Activated naive CD4-positive, alpha-beta T cell treated with anti-CD3 and anti-CD28 coated beads for 36 hours (primary cell): Measurements from ENCODE around the gene DCC. TPM values are rescaled to one million over a fixed set of nuclear protein-coding genes. Genes with fewer than 3 reads are reported as not detected.
A peak's percentile ranks its signal among the peaks of the same experiment; 100 is the strongest.

Experiments
- CTCF ChIA-PET: fragments of 350-600 bp; sonication (Branson Sonifier 250); formaldehyde crosslinking; loops from one replicate; lab custom pipeline; 2021; ENCODE audit warnings: antibody characterized with exemption; lab: Charles Lee
- DNase-seq: peaks from one replicate; pipeline ENCODE4 v3.0.0-alpha.2; 2020
- H3K27ac Mint-ChIP-seq: one replicate; pipeline ENCODE4 v1.8.0; 2021; ENCODE audit warnings: mild to moderate bottlenecking, mixed read lengths
- H3K27me3 Mint-ChIP-seq: one replicate; pipeline ENCODE4 v1.8.0; 2021; ENCODE audit warnings: low read depth, mixed read lengths
- H3K36me3 Mint-ChIP-seq: one replicate; pipeline ENCODE4 v1.8.0; 2021; ENCODE audit warnings: low read depth, mixed read lengths
- H3K4me1 Mint-ChIP-seq: one replicate; pipeline ENCODE4 v1.8.0; 2021; ENCODE audit warnings: low read depth, mixed read lengths
- H3K4me3 Mint-ChIP-seq: one replicate; pipeline ENCODE4 v1.8.0; 2021; ENCODE audit warnings: mild to moderate bottlenecking, moderate library complexity, mixed read lengths
- H3K9me3 Mint-ChIP-seq: one replicate; pipeline ENCODE4 v1.8.0; 2021; ENCODE audit warnings: mixed read lengths
- intact Hi-C: fragments of 100-400 bp; cut with micrococcal nuclease; formaldehyde crosslinking; loops from one replicate; pipeline ENCODE4 v1.15.1; 2023
- total RNA-seq, 2 experiments: library from RNA; stranded (reverse); gene quantifications; one replicate each; pipeline ENCODE4 v1.2.3, GENCODE V29; 2021

Gene DCC
- total RNA-seq, 2 experiments from 2014 or later, result not detected

GRCh38 chr18:52700816-52701215, 360.8 kb downstream of the DCC start:
- Mint-ChIP-seq H3K9me3 (peaks cover 4% of the 10 kb centered on the region), H3K36me3 (no peaks in the 10 kb centered on the region), H3K4me3 (no peak overlapping the region), H3K27me3 (no peaks in the 10 kb centered on the region), H3K27ac (no peak overlapping the region), H3K4me1 (no peaks in the 10 kb centered on the region)
- DNase-seq, result no peak
- CTCF ChIA-PET, result no interaction called here
- intact Hi-C loops, result no loop called here

GRCh38 chr18:52701219-52701935, 361.4 kb downstream of the DCC start:
- Mint-ChIP-seq H3K27ac (no peak overlapping the region), H3K9me3 (peaks cover 4% of the 10 kb centered on the region), H3K36me3 (no peaks in the 10 kb centered on the region), H3K4me3 (no peak overlapping the region), H3K4me1 (no peaks in the 10 kb centered on the region), H3K27me3 (no peaks in the 10 kb centered on the region)
- no peak for DNase-seq
- CTCF ChIA-PET, result no interaction called here
- intact Hi-C loops, result no loop called here

- Mint-ChIP-seq H3K4me1 (no peaks in the 10 kb centered on the region), H3K36me3 (no peaks in the 10 kb centered on the region), H3K9me3 (no peaks in the 10 kb centered on the region), H3K27me3 (no peaks in the 10 kb centered on the region), H3K27ac (no peak overlapping the region), H3K4me3 (no peak overlapping the region)
- intact Hi-C loops, result no loop called here
- no peak for DNase-seq
- CTCF ChIA-PET, result no interaction called here
These were observed 375.4 kb downstream of the DCC start for GRCh38 chr18:52715421-52715820.

- Mint-ChIP-seq H3K4me1 (no peaks in the 10 kb centered on the region), H3K4me3 (no peak overlapping the region), H3K27ac (peak overlapping the region; percentile 27), H3K36me3 (no peaks in the 10 kb centered on the region), H3K9me3 (no peaks in the 10 kb centered on the region), H3K27me3 (no peaks in the 10 kb centered on the region)
- CTCF ChIA-PET, result interaction anchor here (0.5 kb wide), 1 partner anchor 45 kb away, joined by 4 read pairs; no protein-coding TSS in a partner anchor
- intact Hi-C loops, result no loop called here
- DNase-seq, result no peak
These were observed 376.0 kb downstream of the DCC start for GRCh38 chr18:52715991-52716390.

- Mint-ChIP-seq H3K9me3 (no peaks in the 10 kb centered on the region), H3K27ac (no peak overlapping the region), H3K27me3 (no peaks in the 10 kb centered on the region), H3K4me1 (no peaks in the 10 kb centered on the region), H3K36me3 (no peaks in the 10 kb centered on the region), H3K4me3 (no peak overlapping the region)
- CTCF ChIA-PET, result no interaction called here
- no peak for DNase-seq
- intact Hi-C loops, result no loop called here
These were observed 377.0 kb downstream of the DCC start for GRCh38 chr18:52716973-52717372.

DNA sequence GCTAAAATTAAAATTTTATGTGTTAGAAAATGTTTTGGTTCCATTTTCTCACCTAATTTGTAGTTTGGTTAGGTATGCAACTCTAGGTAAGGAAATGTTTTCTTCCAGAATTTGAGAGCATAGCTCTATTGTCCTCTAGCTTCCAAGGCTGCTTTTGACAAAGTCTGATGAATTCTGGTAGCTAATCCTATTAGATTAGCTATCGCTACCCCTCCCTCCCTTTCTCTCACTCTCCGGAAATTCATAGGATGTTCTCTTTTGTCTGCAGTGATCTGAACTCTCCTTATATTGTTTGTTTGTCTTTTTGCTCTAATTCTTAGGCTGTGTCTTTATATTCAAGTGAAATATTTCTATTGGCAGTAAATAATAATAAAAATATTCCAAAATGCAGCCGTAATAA, 382.9 kb downstream of the DCC start:
- Mint-ChIP-seq H3K27ac (no peak overlapping the region), H3K4me1 (no peaks in the 10 kb centered on the region), H3K36me3 (no peaks in the 10 kb centered on the region), H3K4me3 (no peak overlapping the region), H3K27me3 (no peaks in the 10 kb centered on the region), H3K9me3 (no peaks in the 10 kb centered on the region)
- no peak for DNase-seq
- CTCF ChIA-PET, result no interaction called here
- intact Hi-C loops, result no loop called here

DNA sequence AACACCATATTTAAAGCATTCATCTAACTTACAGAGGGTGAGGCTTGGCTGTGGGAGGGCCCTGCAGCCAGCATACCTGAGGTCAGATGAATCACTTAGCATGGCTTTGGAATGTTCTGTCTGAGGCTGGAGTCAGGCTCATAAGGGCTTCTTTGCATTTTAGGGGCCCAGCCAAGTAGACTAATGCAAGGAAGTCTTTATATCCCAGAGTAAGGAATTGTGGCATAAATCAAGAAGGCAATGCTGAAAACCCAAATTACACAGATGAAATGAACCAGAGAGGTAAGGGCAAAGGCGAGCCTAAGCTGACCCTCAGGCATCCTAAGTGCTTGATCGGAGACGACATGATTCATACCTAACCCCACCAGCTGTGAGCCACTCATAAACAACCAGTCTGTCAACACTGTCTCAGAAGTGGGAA, 383.6 kb downstream of the DCC start:
- DNase-seq, result no peak
- Mint-ChIP-seq H3K27me3 (no peaks in the 10 kb centered on the region), H3K36me3 (no peaks in the 10 kb centered on the region), H3K27ac (no peak overlapping the region), H3K9me3 (no peaks in the 10 kb centered on the region), H3K4me3 (no peak overlapping the region), H3K4me1 (no peaks in the 10 kb centered on the region)
- CTCF ChIA-PET, result no interaction called here
- intact Hi-C loops, result no loop called here

GRCh38 chr18:52730972-52731619, 391.1 kb downstream of the DCC start:
- Mint-ChIP-seq H3K4me1 (no peaks in the 10 kb centered on the region), H3K27me3 (peaks cover 2% of the 10 kb centered on the region), H3K27ac (no peak overlapping the region), H3K4me3 (no peak overlapping the region), H3K36me3 (no peaks in the 10 kb centered on the region), H3K9me3 (peaks cover 2% of the 10 kb centered on the region)
- CTCF ChIA-PET, result no interaction called here
- intact Hi-C loops, result no loop called here
- DNase-seq, result no peak

GRCh38 chr18:52738946-52739345, 398.9 kb downstream of the DCC start:
- intact Hi-C loops, result no loop called here
- CTCF ChIA-PET, result no interaction called here
- H3K4me1 Mint-ChIP-seq, result no peaks in the 10 kb centered on the region

GRCh38 chr18:52746986-52747385, 407.0 kb downstream of the DCC start:
- H3K4me3 Mint-ChIP-seq, result no peak overlapping the region
- H3K27me3 Mint-ChIP-seq, result no peaks in the 10 kb centered on the region
- CTCF ChIA-PET, result no interaction called here
- intact Hi-C loops, result no loop called here
- H3K4me1 Mint-ChIP-seq, result no peaks in the 10 kb centered on the region
- no peak overlapping the region for H3K27ac Mint-ChIP-seq
- H3K9me3 Mint-ChIP-seq, result peaks cover 1% of the 10 kb centered on the region
- DNase-seq, result no peak
- no peaks in the 10 kb centered on the region for H3K36me3 Mint-ChIP-seq

More at GRCh38 chr18:52738946-52739345, 398.9 kb downstream of the DCC start:
- Mint-ChIP-seq H3K4me3 (no peak overlapping the region), H3K36me3 (no peaks in the 10 kb centered on the region), H3K9me3 (peaks cover 3% of the 10 kb centered on the region), H3K27ac (no peak overlapping the region), H3K27me3 (no peaks in the 10 kb centered on the region)
- DNase-seq, result no peak

DNA sequence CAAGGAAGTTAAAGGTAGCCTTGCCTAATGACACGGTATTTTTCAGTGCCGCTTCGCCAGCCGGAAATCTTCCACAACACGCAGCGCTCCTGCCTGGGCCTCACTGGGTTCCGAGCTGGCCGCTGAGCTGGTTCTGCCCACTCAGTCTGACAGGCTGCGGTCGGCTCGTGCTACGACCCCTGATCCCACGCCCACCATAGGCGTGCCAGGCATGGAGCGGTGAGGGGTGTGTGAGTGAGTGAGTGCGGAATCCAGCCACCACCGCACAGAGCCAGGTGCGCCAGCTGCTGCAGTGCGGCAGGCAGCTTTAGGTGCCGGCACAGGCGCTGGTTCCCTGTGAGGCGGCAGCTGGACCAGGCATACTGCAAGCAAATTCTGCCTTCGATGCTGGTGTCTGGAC, 407.9 kb downstream of the DCC start:
- H3K27ac Mint-ChIP-seq, result no peak overlapping the region
- CTCF ChIA-PET, result no interaction called here
- no peaks in the 10 kb centered on the region for H3K36me3 Mint-ChIP-seq
- no peaks in the 10 kb centered on the region for H3K4me1 Mint-ChIP-seq
- H3K9me3 Mint-ChIP-seq, result peaks cover 3% of the 10 kb centered on the region
- H3K4me3 Mint-ChIP-seq, result no peak overlapping the region
- H3K27me3 Mint-ChIP-seq, result no peaks in the 10 kb centered on the region
- DNase-seq, result no peak
- intact Hi-C loops, result no loop called here

GRCh38 chr18:52748343-52748742, 408.3 kb downstream of the DCC start:
- Mint-ChIP-seq H3K9me3 (peaks cover 3% of the 10 kb centered on the region), H3K4me3 (no peak overlapping the region), H3K27ac (no peak overlapping the region), H3K27me3 (no peaks in the 10 kb centered on the region), H3K4me1 (no peaks in the 10 kb centered on the region), H3K36me3 (no peaks in the 10 kb centered on the region)
- intact Hi-C loops, result no loop called here
- CTCF ChIA-PET, result no interaction called here
- no peak for DNase-seq

DNA sequence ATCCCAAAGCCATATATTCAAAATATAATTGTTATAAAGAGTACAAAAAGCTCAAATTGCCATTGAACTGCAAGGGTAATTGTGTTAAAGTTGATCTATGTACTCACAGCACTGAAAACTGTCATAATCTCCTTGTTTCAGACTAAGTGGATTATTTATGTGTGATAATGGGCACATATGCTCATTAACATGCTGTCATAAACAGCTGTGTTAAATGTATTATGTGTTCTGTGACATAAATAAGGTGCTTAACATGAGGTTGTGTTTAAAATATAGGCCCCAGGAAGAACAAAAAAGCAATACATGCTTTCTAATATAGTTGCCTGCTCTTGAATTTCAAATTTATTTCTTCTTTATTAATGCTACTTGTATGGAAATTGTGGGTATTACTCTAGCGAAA, 409.5 kb downstream of the DCC start:
- H3K27me3 Mint-ChIP-seq, result no peaks in the 10 kb centered on the region

More for the DNA sequence above, 409.5 kb downstream of the DCC start:
- intact Hi-C loops, result no loop called here
- H3K36me3 Mint-ChIP-seq, result no peaks in the 10 kb centered on the region
- no peak overlapping the region for H3K27ac Mint-ChIP-seq
- no peak for DNase-seq
- CTCF ChIA-PET, result interaction anchor here (0.6 kb wide), 1 partner anchor 1127 kb away, joined by 3 read pairs; no protein-coding TSS in a partner anchor
- H3K9me3 Mint-ChIP-seq, result peaks cover 2% of the 10 kb centered on the region
- H3K4me1 Mint-ChIP-seq, result no peaks in the 10 kb centered on the region
- H3K4me3 Mint-ChIP-seq, result no peak overlapping the region
